NCI-H345 treated with DMSO at 0.1 percent for 48 hours (cell line): ENCODE results near the gene SYNJ2BP.
"Not testable (repeated sequence)": the region's sequence is repeated elsewhere in the genome, so short reads cannot be mapped to it uniquely, and the experiment has no call there.

ENCODE experiments used
- DNase-seq: peaks from one replicate; lab custom pipeline; 2025; ENCODE audit not compliant: unreplicated experiment; lab: John Stamatoyannopoulos, UW

Gene SYNJ2BP

DNA sequence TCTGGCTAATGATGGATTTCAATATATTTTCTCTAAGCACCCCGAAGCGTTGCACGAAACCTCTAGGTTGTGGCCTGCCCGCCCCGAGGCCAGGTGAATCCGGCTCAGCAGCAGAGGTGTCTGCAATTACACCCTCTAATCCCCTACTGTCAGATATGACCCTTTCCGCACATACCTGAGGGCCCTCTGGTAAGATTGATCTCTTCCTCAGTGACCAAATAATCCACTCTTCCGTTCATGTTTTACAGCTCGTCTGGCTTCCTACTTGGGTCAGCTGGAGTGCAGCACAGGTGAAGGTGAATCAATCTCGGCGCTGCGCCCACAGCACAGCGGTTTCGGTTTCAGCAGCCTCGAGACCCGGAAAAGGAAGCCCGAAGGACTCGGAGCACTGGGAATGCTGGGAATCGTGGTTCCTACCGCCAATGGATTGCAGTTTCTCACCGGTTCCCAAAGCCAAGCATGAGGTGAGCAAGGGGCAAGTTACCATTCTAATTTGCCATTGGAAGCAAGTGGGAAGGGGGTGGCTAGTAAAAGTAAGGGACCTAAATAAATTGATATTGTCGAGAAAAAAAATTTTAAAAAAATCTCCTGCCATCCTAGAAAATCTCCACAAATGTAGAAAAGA lies at the start of gene SYNJ2BP:
Gene SYNJ2BP, minus strand, starts transcription at position 366 of the 625 bp plus-strand sequence. Its CDS starts 127 bp downstream, at position 239.
- DNase-seq: peak; percentile 81

- DNase-seq: no peak
Observed at GRCh38 chr14:70454731-70455130, 37.8 kb upstream of the SYNJ2BP start.

DNA sequence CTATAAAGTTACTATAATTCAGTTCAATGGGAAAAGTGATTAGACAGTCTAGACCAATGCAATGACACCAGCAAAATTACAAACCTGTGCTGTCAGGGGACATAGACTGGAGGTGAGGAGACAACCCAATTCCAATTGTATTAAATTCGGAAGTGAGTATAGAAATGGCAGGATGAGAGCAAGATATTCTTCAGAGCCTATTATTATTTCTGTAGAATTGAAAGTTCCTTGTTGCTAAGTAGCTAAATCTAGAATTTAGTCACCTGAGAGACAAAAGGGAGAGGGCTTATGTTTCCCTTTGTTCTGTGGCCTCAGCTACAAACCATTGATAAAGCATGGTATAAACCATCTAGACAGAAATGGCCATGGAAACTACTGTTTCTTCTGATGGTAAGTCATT lies 35.0 kb upstream of the SYNJ2BP start, which contains the start of gene ADAM21:
Gene ADAM21, plus strand, starts transcription at position 301 of the 400 bp plus-strand sequence. CDS start 5,326 bp downstream, outside the sequence.
- DNase-seq: no peak

- DNase-seq: no peak
Observed at GRCh38 chr14:70448633-70449340, 31.9 kb upstream of the SYNJ2BP start.

DNA sequence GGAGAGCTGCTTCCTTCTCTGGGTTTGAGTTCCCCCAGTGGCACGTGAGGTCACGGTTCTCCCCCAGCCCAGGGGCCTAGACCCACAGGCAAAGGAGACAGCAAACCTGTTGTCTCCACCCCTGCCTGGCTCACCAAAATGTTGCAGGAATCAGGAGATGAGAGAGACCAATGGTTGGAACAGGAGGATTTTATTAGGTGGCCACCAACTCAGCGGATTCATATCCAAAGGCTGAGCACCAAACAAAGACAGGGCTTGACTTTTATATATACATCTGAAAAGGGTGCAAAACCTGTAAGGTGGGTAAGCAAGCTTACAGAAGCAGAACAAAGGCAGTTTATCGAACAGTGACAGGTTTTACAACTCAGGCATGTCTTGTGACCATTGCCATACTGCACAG lies 25.9 kb upstream of the SYNJ2BP start:
- DNase-seq: no peak

- DNase-seq: no peak
Observed at GRCh38 chr14:70441641-70442040, 24.8 kb upstream of the SYNJ2BP start.

- DNase-seq: no peak
Observed at GRCh38 chr14:70436867-70437266, 20.0 kb upstream of the SYNJ2BP start.

DNA sequence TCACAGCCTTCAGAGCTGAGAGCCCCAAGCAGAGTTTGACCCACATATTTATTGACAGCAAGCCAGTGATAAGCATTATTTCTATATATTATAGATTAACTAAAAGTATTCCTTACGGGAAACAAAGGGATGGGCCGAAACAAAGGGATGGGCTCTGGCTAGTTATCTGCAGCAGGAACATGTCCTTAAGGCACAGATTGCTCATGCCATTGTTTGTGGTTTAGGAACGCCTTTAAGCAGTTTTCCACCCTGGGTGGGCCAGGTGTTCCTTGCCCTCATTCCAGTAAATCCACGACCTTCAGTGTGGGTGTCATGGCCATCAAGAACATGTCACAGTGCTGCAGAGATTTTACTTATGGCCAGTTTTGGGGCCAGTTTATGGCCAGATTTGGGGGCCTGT lies 9.7 kb upstream of the SYNJ2BP start:
- not testable (repeated sequence) for DNase-seq

DNA sequence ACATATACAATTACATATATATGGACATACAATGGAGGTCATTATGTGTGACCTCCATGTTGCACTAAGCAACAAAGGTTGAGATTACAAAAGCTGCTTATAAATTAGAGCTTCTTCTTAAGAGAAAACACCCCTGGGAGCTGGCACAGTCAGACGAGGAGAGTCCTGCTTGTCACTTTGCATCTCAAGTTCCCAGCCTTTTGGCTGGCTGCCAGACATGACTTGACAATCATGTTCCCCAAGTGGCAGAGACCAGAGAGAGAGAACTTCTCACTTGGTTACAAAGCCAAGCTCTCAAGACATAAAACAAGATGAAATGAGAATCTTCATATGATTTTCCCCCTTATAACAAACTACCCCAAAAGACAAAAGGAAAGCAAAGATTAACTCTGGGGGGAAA lies 8.5 kb upstream of the SYNJ2BP start:
- no peak for DNase-seq

GRCh38 chr14:70422538-70422937 lies 5.6 kb upstream of the SYNJ2BP start:
- DNase-seq: no peak

DNA sequence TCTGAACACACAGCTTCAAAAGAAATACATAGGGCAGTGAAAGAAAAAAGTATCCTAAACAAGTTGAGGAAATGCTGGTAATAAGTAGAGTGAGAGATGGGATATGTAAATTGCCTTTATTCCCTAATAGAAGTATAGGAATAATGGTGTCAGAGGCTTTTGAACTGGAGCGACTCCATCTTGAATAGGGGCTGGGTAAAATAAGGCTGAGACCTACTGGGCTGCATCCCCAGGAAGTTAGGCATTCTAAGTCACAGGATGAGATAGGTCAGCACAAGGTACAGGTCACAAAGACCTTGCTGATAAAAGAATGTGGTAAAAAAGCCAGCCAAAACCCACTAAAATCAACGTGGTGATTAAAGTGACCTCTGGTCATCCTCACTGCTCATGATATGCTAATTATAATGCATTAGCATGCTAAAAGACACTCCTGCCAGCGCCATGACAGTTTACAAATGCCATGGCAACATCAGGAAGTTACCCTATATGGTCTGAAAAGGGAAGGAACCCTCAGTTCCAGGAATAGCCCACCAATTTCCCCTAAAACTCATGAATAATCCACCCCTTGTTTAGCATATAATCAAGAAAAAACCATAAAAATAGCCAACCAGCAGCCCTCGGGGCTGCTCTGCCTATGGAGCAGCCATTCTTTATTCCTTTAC lies 2.5 kb upstream of the SYNJ2BP start:
- not testable (repeated sequence) for DNase-seq

- DNase-seq: no peak
Observed at GRCh38 chr14:70416338-70416724, 559 bp downstream of the SYNJ2BP start.

GRCh38 chr14:70415788-70416187 lies 1.1 kb downstream of the SYNJ2BP start:
- DNase-seq: no peak

- DNase-seq: no peak
Observed at GRCh38 chr14:70407621-70408020, 9.3 kb downstream of the SYNJ2BP start.

DNA sequence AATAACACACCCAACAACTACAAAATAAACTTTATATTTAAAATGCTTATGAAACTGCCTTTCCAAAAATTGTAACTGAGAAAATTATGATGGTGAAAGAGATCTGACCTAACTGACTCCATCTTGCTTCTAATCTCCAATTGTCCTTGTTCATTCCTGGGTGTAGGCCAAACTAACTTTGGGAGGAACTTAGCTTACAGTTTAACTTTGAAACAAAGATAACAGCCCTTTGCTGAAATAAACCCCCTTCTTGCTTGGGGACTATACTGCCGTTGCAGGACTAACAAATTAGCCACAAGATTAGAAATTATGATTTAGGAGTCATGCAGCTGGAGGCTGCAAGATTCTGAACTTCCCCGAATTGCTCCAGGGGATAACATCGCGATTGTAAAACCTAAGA lies 10.7 kb downstream of the SYNJ2BP start:
- DNase-seq: not testable (repeated sequence)

DNA sequence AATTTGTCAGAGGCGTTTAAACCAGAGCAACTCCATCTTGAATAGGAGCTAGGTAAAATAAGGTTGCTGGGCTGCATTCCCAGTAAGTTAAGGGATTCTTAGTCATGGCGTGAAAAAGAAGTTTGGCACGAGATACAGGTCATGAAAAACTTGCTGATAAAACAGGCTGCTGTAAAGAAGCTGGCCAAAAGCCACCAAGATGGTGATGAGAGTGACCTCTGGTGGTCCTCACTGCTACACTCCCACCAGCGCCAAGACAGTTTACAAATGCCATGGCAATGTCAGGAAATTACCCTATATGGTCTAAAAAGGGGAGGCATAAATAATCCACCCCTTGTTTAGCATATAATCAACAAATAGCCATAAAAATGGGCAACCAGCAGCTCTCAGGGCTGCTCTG lies 13.6 kb downstream of the SYNJ2BP start:
- DNase-seq: not testable (repeated sequence)

DNA sequence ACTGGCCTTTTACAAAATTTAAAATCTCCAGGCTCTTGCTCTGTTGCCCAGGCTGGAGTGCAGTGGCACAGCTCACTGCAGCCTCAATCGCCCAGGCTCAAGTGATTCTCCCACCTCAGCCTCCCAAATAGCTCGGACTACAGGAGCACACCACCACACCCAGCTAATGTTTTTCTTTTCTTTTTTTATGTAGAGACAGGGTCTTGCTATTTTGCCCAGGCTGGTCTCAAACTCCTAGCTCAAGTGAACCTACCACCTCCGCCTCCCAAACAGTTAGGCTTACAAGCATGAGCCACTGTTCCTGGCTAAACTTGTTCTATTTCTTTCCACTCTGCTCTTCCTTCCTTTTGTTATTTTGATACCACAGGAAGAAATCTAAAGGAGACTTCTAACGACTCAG lies 15.2 kb downstream of the SYNJ2BP start:
- DNase-seq: no peak

DNA sequence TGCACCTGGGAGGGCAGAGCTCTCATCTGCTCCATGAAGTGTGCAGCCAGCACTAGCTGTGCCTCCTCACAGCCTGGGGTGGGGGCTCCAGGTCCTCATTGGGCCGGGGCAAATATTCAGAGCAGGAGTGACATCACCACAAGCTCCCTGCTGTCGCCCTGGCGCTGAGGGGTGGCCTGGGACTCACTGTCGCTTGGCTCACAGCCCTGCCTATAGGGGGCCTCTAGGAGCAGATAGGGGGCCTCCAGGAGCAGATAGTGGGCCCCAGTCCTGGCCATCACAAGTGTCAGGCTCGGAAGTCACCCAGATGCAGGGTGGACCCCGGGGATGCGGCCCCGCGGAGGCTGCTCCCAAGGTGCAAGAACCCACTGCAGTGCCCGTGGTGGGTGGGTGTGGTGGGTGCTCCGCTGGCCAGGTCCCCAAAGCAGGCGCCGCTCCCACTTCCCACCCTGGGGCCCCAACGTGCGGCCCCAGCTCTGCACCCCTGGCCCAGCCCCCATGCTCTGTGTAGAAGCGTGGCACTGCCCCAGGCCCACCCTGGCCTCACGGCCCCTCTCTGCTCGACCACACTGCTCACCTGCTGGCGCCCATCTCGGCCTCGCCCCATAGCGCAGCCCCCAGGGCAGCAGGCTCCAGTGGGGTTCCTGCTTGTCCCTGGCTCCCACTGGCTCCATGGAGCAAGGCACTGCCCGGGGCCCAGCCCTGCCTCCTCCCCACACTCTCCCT lies 18.0 kb downstream of the SYNJ2BP start:
- no peak for DNase-seq

DNA sequence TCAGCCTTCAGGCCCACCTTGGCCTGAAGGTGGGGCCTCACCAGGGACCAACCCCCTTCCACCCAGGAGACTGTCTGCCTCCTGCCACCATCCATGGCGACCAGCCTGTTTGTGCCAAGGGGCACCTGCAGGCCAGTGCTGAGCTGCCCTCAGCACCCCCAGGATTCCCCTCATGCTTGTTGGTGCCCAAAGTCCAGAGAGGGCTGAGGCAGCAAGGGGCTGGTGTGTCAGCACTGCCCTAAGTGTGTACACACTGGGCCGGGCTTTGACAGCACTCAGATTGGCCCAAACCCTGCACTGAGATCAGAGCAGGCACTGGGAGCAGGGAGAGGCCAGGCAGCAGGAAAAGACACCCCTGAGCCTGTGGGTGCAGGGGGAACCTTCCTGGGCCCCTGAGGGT lies 18.6 kb downstream of the SYNJ2BP start:
- no peak for DNase-seq

GRCh38 chr14:70397746-70398145 lies 19.1 kb downstream of the SYNJ2BP start:
- no peak for DNase-seq

DNA sequence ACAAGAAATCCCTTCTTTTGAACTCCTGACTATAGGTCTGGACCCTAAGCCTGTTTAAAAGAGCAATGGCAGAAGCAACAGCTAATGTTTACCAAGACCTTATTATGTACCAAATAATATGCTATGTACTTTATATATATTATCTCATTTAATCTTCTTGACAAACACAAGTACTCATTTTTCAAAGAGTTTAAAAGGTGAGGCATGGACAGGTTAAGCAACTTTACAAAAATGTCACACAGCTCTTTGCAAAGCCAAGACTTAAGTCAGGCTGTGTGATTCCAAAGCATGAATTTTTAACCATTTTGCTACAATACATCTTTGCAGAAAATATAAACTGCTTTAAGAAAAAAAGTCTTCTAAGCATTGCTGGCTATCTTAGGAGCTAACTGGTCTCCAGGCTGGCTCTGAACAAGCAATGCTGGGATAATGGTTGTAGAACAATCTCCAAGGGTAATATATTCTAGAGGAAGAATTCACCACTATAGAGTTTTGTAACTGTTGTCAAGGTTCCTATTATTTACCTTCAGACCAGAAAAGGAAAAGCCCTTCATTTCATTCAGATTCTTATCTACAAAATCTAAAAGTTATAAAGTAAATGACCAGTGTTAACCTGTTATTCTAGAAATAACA lies 22.1 kb downstream of the SYNJ2BP start:
- no peak for DNase-seq
